ENCODE data around the gene LRMDA. TPM values are rescaled to one million over a fixed set of nuclear protein-coding genes. Genes with fewer than 3 reads are reported as not detected.

LRMDA gene
- total RNA-seq, 1 donor from 2014 or later = 6.3 TPM

DNA sequence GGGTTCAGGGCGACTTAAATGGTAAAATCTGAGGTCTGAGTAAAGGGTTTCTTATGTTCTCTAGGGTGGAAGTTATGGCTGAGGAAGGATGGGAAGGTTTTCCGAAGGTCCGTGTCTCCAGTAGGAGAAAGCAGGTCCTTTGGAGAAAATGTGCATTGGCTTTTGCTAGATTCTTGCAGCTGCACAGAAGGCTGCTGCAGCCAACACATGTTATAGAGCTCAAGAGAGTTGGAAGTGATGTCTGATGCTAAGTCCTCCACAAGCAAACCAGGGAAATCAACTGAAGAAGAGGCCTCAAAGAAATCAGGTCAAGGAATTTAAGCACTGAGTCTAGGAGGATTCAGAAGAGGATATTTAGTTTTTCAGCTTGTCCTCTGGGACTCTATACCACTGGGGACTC, 404.6 kb downstream of the LRMDA start:
- peak; percentile 69 for DNase-seq

DNA sequence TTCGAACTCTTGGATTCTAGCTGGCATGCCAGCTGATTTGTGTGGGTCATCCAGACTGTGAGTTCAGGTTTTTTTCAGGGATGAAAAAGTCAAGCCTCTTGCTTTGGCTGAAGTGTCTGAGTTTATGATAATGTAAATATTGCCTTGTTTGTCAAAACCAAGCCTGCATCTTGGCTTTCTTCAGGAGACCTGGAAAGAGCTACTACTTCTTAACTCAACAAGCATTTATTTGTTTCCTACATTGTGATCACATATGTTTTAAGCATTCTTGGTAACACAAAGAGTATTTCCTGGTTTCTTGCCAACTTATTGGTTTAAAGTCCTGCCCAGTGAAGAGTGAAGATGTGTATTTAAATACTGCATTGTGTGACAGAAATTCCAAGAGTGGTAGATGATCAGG, 407.1 kb downstream of the LRMDA start:
- DNase-seq = peak; percentile 56

DNA sequence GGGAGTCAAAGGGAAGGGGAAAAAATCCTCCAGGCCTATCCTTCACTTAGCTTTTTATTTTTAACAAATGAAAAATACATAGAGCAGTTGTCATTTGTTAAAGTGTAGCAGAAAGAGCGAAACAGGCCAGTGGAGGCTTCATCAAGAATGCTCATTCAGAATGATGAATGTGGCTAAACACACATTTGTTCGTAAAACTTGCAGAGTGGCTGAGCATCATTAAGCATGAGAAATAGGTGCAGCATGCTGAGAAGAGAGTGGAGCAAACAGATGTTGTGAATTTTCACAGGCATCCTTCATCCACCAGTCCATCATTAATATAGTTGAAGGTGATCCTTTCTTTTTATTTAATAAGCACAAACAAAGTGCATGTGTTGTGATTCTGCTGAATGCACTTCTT, 407.6 kb downstream of the LRMDA start:
- DNase-seq = no peak

DNA sequence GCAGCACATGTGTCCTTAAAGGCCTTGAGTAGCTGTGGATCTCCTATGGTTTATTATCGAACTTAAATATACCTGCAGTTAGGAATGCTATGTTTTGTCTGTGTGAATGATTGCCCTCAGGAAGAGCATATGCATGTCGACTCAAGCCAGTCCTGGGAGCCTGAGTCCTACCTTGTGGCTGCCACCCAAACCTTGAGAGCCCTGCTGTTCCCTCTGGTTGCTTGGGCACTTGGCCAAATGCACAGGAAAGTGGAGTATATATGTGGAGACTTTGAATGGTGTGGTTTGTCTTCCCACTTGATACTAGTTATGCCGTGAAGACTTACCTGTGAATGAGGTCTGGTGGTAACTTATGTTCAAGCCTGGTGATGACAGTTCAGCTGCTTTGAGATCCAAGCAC, 409.8 kb downstream of the LRMDA start:
- no peak for DNase-seq

DNA sequence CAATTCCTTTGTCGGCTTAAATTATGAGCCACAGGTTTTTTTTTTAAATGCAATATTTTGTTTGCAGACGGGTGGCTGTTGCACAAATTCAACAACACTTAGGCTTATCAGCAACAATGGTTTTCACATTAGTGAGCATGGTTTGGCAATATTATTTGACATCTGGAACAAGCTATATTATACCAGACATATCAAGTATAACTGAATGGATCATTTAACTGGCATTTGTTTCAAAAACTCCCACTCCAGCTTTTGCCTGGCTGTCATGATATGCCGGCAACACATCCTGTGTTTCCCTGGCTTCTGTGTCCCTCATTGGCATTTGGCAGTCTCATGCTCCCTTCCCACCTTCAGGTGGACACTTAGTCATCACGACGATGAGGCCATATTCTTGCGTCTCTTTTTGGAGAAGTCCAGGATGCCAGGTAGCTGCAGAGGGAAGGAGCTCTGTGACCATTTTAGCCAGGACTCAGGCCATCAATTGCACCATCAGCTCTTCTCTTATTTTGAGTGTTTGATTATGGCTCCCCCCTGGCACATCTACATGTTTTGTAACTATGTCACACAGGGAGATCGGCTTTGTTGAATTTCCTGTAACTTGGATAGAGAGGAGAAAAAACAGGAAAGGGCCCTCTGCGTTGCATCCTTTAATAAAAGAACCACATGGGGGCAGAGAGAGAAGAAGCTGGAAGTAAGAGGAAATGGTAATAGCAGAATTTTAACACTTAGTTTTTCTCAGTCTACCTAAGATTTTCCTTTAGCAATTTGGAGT, 413.9 kb downstream of the LRMDA start:
- DNase-seq = no peak

DNA sequence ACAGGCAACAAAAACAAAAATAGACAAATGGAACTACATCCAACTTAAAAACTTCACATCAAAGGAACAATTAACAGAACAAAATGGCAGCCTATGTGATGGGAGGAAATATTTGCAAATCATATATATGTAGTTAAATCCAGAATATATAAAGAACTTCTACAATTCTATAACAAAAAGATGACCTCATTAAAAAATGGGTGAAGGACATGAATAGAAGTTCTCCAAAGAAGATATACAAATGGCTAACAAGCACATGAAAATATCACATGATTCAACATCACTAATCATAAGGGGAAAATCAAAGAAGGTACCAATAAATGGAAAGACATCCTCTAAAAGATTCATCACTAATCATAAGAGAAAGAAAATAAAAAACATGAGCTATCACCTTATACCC, 416.1 kb downstream of the LRMDA start:
- DNase-seq = no peak

DNA sequence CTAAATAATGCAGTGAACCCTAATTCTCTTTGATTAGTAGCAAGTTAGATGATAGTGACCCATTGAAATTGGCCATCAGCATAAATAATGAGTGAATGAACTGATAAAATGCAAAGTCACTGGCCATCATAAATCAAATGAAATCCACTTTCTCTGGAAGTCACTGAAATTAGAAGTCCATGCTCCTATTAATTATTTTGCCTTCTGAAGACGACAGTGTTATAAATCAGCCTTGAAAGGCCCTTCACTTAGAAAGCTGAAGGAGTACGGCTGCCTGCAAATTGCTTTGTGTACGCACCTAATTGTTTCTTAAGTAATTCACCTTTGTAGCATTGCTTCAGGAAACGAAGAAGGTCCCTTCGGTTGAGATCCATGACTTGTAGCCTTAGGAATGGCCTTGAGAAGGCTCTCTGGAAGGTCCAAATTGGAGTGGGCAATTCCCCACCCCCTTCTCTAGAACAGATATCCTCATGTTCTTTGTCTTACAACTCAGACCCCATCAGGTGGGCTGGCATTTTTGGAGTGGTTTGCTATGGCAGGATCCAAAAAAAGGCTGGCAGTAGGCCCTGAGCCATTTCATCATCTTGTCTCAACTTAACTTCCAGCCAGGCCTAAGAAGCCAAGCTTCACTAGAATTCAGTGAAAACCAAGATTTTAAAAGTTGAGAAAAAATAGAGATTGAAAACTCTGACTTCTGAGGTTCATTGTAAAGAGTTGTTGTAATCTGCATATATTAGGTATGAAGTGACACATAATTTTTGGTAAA, 420.3 kb downstream of the LRMDA start:
- DNase-seq = no peak

DNA sequence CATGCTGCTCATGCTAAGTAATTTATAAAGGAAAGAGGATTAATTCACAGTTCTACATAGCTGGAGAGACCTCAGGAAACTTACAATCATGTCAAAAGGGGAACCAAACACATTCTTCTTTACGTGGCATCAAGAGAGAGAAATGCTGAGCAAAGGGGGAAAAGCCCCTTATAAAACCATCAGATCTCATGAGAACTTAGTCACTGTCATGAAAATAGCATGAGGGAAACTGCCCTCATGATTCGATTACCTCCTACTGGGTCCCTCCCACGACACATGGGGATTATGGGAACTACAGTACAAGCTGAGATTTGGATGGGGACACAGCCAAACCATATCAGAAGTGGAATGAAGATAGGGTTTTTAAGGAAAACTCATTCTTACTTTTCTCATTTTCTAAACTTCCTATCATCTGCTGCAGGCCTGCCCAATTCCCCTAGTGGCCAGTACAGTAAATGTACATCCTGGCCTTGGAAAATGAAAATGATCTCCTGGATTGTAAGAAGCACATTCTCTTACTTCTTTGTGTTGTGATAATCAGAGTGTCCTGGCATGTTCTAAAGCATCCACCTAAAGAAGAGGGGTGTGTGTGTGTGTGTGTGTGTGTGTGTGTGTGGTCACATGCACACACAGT, 421.5 kb downstream of the LRMDA start:
- no peak for DNase-seq

DNA sequence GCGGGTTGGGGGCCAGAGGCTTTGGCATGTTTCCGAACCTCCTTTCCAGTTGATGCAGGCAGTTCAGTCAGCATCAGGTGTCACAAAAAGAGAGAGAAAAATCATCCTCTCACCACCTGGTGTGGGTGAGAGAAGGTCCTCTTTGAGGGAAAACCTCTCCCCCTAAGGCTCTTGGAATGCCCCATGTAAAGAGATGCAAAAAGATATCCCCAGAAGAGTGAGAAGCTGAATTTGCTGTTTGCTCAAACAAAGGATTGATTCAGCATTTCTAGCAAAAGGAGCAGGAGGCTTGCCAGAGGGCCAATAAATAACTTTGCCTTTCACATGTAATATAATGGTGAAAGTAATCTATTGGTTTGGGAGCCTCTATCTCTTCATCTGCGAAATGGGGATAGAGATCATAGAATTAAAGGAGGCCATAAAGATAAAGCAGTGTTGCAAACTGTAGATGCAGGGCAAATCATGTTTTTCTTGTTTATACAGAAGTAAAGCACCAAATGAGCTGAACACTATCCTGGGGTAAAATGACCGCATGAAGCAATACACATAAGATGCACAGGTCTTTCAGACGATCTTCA, 425.9 kb downstream of the LRMDA start:
- DNase-seq = no peak

DNA sequence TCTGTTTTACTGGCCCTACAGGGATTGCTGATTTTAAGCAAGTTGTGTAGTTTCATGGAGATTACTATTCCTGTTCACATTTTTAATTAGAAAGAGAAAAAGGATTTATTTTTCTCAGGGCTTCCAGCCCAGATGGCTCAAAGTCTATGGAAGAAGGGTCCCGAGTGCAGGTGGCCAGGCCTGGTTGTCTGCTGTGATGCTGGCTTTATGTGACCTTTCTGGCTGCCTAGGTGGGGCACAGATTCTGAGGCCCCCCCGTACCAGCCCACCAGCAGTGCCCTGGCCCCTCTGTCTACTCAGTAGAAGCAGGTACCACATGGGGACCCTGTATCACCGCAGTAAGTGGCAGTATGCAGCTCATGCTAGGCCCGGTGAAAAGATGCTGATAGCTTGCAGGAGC, 426.5 kb downstream of the LRMDA start:
- no peak for DNase-seq

DNA sequence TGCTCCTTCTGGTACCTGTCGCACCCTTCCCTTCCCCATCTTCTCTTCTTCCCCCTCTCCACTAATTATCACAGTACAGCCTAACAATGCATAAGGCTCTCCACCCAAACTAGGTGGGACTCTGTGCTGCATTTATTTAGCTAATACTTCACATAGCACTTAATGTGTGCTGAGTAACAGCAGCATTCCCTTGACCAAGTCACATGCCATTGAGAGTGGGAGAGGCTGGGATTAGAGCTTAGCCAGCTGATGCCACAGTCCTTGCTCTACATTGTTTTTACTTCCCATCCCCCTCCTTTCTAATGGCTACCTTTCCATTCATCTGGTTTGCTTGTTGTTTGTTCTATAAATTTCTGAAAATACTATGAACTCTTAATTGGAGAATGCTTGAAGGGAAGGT, 426.9 kb downstream of the LRMDA start:
- DNase-seq = no peak

DNA sequence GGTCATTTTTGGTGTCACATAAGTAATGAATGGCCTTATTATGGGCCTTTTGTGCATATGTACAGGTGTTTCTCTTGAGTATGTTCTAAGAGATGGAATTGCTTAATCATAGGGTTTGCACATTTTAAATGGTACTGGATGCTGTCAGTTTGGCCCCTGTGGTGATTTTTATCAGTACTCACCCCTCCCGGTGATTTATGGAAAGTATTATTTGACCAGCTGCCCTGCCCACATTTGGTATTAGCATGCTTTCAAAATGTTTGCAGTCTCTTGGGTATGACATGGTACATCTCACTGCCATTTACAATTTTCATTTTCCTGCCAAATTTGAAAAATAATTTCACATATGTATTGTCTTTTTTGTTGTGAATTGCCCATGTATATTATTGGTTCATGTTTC, 427.7 kb downstream of the LRMDA start:
- DNase-seq = no peak

DNA sequence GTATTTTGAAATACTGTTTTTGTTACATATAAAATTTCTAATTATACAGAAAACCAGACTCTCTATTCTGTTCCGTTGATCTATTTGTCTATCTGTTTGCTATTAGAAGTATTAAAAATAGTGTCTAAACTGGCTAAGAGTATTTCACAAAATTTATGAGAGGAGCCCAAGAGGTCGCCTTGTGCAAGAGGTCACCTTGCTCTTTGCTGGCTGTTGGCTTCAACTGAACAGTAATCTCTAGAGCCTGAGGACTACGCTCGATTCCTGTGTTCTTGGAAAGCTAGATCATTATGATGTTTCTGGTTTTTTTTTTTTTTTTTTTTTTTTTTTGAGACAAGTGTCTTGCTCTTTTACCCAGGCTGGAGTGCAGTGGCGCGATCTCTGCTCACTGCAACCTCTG, 428.6 kb downstream of the LRMDA start:
- DNase-seq = no peak

DNA sequence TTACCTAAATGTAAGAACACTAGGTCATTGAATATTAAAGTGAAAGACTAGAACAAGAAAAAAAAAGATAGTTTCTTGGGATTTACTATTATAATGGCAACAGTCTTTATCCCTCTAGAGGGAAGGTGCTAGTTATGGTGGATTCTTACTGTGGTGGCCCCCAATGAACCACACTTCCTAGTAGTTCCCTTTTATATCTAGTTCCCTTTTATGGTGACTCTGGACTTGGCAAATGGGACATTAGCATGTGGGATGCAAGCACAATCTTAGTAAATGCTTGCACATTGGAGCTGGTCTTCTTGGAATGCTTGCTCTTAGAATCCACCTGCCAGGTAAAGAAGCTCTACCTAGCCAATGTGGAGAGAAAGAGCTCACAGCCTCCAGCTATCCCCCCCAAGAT, 430.2 kb downstream of the LRMDA start:
- DNase-seq = no peak

DNA sequence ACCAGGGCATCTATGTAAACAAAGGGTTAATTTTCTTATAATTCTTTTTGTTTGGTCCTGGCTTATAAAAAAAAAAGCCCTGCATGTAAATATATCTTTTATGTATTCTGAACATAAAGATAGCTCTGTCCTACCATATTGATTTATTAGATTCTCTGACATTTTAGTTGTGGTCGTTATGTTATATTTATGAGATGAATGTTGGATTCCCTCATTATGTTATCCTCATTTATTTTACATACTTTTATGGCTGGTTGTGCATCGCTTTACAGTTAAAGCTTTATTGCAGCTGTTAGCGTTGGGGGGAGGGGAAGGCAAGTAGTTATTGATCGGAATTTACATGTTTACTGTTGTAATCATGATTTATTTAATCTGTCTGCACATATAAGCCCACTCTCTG, 431.5 kb downstream of the LRMDA start:
- no peak for DNase-seq

DNA sequence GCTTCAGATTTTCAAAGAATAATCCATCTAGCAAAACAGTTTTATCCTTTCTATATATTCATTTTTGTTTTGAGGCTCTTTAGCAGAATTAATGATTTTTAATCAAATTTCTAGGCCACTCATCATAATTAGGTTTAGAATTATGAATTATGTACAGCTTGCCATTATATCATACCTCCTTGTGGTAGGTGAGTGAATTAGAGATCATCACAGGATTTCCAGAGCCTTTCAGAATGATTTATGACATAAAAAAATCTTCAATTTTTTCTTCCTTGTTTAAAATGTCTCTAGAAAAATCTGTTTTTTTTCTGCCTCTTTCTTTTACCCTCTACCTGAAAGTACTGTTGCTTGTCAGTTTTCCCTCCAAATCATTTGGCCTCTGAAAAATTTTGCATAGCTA, 433.3 kb downstream of the LRMDA start:
- DNase-seq = no peak

DNA sequence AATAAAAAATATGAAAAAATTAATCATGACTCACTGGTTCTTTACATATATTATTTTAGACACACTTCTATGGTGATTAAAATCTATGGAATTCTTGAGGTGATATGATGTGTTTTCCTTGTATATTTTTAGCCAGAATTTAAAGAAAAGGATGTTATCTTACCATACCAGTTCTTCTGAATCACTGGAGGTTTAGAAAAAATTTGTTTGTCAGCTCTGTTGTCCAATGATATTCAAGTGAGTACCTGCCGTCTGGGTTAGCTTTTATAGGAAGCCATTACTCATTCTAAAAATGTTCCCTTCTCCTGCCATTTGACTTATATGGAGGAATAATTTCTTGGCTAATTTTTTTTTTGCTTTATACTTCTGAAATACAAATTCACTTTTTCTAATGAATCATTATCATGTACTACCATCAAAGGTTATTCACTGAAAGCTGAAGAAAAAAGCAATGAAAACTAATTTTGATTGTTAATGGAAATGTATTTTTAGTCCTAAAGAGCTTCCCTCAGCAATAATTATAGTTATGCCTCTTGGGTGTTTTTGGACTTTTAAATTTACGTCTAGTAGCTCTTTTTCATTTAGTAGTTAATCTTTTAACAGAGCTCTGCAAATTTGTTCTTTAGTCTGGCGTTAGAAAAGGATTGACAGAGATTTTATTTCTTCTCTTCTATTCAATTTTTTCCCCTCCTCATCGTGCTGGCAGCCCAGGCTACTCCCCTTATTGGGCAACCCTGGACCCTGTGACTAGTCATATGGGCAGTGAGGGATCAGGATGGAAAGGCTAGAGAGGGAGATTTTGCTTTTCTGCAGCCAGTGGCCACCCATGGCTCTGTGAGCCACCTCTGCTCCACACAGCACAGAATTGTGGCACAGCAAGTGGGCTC, 434.2 kb downstream of the LRMDA start:
- no peak for DNase-seq

DNA sequence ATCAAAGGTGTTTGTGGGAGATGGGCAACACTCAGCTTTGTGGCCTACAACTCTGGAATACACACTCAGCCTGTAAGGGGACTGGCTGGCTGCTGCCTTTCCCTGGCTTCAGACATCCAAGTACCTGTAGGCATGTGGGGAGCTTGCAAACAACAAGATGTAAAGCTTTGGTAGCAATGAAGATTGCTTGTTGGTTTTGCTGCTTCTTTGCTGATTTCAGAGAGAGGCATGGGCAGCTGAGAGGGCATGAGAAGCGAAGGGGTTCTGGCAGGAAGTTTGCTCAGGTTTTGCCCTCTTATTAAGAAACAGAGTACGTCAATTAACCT, 434.8 kb downstream of the LRMDA start:
- no peak for DNase-seq

DNA sequence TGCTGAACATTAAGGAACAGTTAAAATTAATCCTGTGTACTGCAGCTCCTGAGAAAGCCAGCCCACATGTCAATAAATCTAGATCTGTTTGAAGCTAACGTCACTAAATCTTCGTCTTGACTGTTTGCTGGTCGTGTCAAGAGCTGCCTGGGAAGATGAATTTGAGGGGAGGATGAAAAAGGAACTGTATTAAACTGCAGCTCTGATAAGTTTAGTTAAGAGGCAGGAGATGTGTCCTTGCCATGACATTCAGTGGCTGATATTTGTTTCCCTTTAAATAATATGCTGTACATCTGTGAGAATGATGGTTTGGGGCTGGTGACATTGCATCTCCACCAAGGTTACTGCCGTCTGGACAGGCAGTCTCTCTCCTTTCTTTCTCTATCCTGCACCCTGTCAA, 435.3 kb downstream of the LRMDA start:
- DNase-seq = no peak

DNA sequence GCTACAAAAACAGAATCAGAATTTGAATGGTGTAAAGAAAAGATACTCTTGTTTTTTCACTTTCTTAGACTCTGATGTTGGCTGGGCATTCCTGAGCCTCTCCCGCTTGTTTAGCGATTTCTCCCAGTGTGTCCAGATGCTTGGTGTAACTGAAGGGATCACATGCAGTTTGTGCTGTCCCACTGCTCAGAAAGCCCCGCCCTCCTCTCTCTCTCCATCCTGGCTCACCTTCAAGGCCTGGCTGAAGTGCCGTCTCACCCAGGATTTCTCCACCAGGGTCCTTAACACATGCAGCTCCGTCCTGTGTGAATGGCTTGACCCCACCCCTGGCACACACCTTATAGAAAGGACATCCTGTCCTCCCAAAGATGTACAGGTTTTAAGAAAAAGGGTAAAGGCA, 437.1 kb downstream of the LRMDA start:
- DNase-seq = no peak

DNA sequence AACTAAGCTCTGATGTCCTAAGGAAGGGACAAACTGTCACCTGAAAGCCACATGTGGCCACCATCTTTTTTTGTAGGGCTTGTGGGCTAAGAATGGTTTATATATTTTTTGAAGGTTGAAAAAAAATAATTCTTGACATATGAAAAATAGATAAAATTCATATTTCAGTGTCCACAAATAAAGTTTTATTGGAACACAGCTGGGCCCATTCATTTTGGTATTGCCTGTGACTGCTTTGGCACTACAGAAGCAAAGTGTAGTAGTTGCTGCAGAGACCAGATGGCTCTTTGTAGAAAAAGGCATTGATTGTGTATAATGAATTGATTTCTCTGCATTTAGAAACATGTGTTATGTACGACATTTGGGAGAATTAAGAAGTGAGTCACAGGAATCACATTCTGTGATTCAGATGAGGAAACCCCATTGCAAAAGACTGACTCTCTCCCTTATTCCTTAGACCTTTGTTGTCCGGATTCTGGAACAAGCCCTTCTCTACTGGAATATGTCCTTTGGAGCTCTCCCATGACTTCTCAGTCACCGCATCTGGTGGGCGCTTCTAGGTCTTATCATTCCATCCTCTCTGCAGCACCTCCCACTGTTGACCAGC, 438.7 kb downstream of the LRMDA start:
- DNase-seq = no peak

DNA sequence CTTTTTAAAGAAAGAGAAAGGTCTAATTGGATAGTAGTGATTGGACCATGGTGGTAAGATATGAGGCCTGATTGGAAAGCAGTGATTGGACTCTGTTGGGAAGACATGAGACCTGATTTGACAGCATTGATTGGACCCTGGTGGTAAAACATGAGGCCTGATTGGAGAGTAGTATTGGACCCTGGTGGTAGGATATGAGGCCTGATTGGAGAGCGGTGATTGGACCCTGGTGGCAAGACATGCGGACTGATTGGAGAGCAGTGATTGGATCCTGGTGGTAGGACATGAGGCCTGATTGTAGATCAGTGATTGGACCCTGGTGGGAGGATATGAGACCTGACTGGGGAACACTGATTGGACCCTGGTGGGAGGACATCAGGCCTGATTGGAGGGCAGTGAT, 444.3 kb downstream of the LRMDA start:
- DNase-seq = no peak
